HG03354 (cell line): ENCODE measurements around the gene E2F4.

Source experiments
- ATAC-seq: cut with Tn5 transposase; IDR thresholded peaks from one replicate; pipeline ENCODE4 v1.9.1; 2021; ENCODE audit warnings: mild to moderate bottlenecking; ENCODE audit not compliant: unreplicated experiment, poor library complexity, severe bottlenecking

Gene E2F4

DNA sequence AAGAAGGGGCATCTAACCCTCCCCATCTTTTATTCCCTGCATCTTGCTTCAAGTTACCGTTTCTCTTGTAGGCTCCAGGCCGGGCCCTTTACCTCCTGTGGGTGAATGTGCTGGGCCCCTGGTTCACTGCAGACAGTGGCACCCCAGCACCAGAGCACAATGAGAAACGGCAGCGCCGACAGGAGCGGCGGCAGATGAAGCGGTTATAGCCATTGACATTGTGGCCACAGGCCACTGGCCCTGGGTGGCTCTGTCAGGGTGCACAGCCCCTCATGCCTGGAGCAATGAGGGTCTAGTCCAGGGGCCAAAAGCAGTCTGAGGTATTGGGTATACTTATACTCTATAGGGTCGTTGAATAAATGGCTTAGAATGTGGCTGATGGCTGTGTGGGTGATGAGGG is 37.0 kb downstream of the E2F4 start:
- ATAC-seq = no peak

DNA sequence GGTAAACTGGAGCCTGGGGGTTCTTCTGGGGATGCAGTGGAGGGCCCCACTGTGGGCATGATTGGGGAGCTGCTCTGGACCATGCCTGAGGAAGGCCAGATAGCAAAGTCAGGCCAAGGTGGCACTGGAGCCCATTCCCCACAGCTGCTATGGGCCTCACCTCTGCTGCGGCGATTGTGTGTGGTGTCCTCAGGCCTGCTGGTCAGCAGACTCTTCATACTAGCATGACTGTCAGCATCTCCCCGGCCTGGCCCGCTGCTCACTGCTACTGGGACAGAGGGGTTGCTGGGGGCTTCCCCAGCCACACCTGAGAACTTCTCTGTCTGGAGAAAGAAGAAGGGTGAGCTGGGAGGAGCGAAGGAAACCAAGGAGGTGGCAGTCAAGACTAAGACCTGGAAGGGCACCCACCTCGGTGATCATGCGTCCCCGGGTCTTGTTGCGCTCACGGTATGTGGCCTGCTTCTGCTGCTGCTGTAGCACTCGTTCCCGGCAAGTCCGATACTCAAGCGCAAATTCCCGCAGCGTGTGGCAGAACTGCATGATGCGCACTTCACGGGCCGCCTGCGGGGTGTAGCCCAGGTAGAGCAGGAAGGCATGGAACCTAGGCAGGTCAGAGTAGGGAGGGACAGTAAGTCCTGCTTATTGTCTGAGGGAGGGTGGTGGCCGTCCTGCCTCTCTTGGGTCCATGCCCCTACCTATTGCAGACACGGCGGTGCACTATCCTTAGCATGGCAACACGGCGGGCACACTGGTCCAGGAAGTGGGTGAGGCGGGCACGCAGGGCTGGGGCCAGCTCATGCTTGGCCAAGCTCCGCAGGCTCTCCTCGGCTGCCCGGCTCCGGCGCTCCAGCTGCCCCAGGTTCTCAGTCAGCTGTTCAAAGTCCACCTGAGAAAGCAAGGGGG is 38.2 kb downstream of the E2F4 start:
- ATAC-seq = no peak

DNA sequence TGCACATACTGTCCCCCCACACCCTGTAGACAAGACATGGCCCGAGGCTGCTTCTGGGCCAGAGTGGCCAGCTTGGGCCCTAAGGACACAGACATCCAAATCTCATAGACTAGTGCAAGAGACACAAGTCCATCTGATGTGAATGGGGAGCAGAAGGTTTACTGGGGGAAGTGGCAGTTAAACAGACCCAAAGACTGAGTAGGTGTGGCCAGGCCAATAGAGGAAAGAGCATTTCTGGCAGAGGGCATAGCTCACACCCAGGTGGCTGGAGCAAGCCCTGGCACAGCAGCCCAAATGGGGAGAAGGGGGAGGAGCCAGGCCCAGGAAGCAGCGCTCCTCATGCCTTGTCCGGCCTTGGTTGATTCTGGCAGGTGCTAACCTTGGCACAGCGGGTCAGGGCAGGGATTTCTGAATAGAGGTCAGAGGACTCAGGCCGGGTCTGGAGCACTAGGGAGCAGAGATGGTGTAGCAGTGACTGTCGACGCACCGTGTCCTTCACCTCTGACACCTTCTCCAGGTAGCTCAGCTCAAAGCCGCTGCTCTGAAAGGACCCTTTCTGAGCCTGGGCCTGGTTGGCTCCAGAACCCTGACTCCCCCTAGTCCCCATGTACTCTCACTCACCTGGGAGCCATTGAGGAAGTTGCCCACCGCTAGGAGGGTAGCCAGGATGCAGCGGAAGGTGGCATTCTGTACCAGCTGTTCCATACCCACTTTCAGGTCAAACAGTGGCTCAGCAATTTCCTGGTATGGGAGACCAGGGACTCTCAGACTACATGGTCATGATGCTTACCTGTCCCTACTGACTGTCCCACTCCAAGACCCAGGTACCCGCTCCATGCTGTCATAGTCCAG is 39.1 kb downstream of the E2F4 start:
- no peak for ATAC-seq

DNA sequence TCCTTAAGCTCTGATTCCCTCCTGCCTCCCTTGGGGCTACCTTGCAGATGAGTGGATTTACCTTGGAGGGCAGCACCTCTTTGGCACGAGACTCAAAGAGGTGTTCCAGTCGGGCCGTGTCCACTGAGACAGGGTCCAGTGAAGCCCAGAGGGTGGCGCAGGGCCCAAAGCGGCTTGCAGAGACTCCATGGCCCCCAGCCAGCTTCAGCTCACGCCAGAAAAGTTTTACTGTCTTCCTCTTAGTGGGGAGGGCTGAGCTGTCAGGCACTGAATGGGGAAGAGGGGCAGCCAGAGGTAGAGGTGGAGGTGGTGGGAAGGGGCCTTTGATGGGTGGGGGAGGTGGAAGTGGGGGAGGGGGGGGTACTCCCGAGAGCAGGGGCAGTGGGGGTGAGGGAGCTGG is 41.6 kb downstream of the E2F4 start:
- ATAC-seq = no peak

DNA sequence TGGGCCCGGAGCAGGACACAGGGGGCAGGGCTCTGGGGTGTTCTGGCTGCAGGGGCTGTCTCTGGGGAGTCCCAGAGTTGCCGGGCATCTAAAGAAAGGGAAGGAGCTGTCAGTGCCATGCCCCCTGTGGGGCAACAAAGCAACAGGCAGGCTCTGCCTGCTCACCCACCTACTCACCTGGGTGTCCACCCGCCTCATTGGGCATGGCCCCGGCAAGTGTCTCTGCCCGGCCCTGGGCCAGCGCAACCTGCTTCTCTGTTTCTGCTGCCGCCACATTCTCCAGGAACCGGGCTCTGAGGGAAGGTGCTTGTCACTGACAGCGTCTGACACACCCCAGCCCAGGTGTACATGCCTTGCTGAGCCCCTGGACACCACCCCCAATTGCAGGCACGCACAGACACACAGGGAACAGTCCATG is 42.2 kb downstream of the E2F4 start:
- no peak for ATAC-seq

DNA sequence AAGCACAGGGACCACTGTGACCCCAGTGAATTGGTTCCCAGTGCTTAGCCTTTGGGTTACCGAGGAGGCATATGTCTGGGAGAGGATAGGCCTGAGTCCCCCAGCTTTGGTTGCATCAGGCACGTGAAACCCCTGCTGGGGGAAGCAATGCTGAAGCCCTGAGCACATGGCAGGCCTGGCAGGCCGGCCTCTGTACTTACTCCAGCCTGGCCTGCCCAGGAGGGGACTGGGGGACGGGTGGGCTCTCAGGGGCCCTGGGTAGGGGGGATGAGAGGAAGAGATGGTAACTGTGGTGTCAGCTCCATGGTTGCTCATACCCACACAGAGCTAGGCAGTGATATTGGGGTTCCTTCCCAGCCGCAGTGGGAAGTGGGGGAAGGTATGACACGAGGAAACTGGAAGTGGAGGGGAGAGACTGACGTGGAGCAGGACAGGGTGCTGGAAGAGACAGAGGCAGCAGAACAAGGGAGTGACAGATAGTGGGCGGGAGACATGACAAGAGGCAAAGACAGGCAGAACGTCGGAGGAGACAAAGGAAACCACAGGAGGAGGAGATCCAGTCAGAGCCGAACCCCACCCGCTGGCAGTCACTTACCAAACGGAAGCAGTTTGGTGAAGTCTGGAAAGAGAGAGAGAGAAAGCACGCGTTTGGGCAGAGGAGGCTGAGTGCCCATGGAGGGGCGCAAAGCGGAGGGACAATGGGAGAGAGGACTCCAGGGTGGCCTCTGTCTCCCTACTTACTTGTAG is 44.0 kb downstream of the E2F4 start:
- ATAC-seq = no peak

DNA sequence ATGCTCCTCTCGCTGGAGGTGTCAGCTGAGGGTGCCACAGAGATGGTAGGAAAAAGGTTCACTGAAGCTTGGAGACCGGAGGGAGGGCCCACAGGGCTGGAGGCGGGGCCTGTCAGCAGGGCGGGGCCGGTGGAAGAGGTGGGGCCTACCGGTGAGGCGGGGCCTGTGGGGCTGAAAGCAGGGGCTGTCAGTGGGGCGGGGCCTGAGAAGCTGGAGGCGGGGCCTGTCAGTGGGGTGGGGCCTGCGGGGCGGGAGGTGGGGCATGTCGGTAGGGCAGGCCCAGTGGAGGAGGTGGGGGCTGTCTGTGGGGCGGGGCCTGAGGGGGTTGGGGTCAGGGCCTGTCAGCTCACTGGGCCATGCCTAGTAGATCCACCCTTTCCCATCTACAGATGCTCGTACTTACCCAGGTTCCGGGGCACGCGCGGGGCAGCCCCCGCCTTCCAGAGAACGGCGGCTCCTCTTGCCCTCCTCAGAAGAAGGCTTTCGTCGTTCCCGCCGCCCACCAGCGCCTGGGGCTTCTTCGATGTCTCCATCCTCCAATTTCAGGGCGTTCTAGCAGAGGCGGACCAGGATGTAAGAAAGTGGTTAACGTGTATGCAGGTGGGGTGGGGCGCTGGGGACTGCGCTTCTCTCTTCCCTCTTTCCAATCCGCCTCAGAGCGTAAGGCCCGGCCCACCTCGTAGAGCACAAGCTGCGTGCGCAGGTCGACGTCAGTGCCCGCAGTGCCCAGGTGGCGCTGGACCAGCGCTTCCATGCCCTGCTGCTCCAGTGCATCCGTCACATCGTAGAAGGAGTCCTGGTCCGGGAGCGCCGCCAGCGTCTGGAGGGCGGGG is 44.8 kb downstream of the E2F4 start:
- ATAC-seq = no peak

DNA sequence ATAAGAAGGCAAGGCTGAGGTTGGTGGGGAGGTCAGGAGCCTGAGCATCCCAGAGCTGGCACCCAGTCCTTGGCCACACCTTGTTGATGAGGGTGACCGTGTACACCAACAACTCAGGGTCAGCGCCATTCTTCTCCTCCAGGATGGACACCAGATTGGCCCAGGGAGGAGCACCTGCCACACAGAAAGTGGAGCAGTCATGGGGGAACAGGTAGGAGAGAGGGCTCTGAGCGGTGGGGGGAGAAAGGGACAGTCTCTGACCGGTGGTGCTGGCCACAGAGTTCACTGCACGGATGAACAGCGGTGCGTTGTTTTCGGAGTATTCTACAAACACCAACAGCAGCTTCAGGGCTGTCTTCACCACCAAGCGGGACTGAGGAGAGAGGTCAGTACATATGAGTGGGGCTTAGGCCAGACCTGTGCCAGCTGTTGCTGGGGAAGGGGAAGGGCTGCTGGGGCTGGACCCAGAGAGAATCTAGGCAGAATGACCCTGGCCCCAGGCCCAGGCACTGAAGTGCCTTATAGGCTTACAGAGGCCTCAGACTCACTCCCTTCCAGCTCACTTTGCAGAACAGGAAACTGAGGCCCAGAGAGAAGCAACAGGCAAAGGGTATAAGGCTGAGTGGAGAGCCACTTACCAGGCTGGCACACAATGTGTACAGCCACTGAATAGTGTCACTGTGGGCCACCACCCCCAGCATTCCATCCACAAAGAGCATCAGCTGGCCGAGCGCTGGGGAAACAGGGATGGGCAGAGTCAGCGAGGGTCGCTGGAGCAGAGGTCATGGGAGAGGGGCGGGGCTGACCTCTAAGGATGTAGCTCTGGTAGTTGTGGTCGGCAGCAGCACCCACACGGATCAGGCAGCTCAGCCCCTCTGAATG is 45.7 kb downstream of the E2F4 start:
- ATAC-seq = no peak

DNA sequence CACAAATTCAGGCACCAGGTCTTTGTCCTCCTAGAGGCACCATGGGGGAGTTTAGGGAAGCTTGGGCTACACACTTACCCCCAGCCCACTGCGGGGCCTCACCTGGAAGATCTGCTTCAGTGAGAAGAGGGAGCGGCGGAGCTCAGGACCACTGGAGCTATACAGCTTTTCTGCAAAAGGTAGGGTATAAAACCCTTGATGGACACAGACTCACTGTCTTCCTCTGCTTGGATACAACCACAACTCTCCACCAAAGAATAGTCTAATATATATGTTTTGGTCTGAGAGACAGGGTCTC is 46.3 kb downstream of the E2F4 start:
- ATAC-seq = no peak

DNA sequence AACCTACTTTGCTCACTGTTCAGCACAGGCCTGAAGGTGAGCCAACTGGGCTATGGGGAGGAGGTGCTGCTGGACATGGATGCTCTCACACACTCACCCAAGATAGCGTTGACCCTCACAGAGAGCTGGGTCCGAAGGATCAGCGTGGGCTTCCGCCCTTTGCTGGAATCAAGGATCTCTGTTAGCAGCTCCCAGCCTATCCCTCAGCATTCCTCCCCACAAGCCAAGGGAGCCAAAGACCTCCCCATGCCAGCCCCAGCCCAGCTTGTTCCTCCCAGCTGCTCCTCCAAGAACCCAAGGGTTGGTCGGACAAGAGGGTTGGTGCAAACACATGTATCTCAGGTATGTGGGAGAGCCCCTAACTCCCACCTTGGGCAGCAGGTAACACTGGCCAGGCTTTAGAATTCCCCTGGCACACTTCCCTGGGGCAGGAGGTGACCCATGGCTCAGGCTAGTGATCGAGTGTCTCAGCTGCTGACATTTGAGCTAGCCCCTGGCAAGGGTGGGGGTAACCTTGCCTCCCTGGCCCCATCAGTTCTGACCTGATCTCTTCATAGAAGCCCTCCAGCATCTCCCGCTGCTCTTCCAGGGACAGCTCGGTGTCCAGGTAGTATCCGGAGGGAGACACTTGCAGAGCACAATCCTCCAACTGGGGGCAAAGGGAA is 47.0 kb downstream of the E2F4 start:
- no peak for ATAC-seq

DNA sequence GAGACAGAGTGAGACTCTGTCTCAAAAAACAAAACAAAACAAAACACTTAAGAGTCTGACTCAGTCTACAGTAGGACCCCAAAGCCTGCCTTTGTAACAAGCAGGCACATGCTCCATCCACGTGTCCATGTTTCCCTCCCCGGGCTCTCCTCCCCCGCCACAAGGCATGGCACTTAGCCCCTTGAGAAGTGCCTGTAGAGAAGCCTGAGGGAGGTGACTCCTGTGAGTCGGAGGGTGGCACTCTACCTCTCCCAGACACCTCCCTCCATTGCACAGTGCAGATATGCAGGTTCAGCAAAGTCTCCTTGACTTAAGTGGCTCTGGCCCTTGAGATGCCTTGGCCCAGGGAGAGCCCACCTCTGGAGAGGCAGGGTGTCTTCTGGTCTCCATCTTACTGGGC is 48.6 kb downstream of the E2F4 start:
- ATAC-seq = no peak

DNA sequence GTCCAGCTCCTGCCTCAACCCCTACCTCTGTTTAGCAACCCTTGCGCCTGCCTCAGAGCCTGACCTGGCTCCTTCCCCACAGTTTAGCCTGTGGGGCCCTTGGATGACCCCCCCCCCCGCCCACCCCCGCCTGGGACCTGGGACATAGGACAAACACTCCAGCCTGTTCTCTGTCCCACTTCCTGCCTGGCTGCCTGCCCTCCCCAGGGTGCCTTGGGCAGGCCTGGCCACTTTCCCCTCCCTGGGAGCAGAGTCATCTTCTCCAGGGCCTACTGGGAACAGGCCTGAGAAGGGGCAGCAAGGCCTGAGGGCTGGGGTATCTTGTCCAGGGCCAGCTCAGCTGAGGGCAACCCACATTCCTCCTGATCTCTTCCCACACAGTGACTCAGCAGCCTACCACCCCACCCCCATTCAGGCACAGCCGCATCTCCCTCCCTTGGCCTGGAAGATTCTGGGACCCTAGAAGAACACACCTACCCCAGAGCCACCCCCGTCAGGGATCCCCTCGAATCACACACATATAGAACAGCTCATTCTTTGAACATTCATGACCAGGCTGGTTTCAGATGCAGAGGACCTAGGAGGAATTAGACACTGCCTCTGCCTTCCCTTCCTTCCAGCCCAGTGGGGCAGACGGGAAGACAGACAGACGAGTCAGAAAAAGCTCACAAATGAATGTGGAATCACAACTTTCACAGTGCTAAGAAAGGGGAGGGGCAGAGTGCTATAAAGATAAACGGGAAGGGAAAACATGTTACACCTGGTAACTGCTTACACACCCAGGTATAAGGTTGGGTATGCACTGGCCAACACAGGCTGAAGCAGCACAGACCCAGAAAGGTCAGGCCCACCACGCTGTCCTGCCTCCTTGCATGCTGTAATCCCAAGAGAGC is 49.3 kb downstream of the E2F4 start:
- no peak for ATAC-seq

DNA sequence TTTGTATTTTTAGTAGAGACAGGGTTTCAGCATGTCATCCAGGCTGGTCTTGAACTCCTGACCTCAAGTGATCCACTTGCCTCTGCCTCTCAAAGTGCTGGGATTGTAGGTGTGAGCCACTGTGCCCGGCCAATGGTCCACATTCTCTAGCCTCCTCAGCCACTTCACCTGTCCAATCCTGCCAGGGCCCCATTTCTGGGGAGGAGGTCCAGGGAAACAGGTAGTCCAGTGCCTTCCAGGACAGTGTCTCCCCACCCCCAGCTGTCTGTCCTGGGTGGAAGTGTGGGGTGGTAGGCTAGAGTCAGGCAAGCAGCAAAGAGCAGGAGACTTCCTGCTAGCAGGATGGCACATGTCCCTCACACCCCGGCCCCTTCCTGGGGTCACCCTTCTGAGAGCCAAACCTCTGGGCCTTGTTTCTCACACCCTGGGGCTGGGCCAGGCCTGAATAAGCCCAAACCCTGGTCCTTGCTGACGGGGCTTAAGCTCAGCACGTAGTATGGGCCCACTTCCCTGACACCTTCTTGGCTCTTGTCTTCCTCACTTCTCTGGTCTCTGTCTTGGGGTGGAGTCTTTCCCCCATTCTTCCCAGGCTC is 50.3 kb downstream of the E2F4 start:
- ATAC-seq = no peak

DNA sequence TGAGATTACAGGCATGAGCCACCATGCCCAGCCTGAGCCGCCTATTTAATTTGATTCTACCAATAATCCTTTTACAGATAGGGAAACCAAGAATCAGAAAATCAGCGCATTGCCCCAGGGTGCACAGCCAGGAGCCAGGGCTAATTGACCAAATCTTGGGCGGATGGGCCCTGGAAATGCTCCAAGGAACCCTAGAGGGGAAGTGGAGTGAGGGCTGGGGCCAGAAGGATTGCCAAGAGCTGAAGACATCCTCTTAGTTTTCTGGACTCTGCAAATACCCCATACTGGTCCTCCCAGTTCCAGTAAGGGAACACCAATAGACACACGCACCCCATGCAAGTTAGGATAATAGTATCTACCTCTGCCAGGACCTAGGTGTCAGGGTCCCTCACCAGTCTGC is 51.5 kb downstream of the E2F4 start:
- no peak for ATAC-seq

DNA sequence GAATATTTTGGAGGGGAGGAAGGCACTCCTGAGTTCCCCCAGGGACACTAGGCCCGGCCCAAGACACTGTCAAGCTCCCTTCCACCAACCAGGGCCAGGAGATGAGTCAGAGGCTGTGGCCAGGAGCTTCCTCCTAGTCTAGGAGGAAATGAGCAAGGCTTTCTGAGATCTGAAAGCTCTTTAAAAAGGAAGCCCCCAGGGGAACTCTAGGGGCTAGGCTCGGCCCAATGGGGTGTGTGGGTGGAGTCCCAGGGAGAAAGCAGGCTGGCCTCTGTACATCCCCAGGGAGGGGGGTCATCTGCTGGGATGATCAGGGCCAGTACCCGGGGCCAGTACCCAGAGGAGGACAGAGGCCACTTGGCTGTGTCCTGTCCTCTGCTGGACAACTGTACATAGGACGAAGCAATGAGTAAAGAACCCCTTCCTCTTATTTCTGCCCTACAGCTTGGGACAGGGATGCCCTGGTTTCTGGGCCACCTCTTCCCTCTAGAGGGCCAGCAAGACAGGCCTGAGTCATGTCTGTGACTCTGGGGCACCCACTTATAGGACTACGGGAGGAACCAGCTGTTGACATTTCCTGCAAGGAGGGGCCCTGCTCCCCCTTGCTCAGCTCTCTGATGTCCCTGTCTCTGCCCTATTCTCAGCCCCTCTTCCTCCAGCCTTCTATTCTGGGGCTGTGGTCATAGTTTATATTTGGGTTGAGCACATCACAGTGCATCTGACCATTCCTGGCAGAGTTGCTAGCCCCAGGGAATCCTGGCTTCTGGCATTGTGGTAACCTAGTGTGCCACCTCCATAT is 52.6 kb downstream of the E2F4 start:
- peak; percentile 60 for ATAC-seq

DNA sequence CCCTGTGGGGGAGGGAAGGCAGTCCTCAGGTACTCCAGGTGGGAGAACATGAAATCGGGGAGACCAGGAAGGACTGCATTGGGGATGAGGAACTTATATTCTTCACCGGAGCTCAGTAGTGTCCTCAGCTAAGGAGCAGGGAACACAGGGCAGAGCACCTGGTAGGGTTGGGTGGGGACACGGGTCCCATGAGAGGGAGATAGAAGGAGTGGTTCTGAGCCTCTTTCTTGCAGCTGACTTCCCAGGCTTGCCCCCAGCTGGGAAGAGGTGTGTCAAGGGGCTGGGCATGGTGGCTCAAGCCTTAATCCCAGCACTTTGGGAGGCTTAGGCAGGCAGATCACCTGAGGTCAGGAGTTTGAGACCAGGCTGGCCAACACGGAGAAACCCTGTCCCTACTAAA is 53.2 kb downstream of the E2F4 start:
- no peak for ATAC-seq
